H9 (cell line): ENCODE results near the gene CA12. TPM values are rescaled to one million over a fixed set of nuclear protein-coding genes. Genes with fewer than 3 reads are reported as not detected.

Experiments
- DNase-seq: peaks from one replicate; pipeline ENCODE4 v3.0.0-alpha.2; 2017
- H2AFZ ChIP-seq: one replicate; pipeline ENCODE4 v1.6.1; 2013; ENCODE audit warnings: mild to moderate bottlenecking, low read length, control low read depth, moderate library complexity
- H2AK5ac ChIP-seq: 2 replicates; pipeline ENCODE4 v1.6.1; 2013; ENCODE audit warnings: low read length, control low read depth, mixed read lengths; ENCODE audit not compliant: insufficient read length
- H2BK120ac ChIP-seq: one replicate; pipeline ENCODE4 v1.6.1; 2013; ENCODE audit warnings: low read depth, mild to moderate bottlenecking, low read length, control low read depth, inconsistent platforms; ENCODE audit not compliant: poor library complexity, severe bottlenecking
- H2BK12ac ChIP-seq: 2 replicates; pipeline ENCODE4 v1.6.1; 2013; ENCODE audit warnings: low read length, control low read depth, mixed read lengths, low read depth; ENCODE audit not compliant: insufficient read length
- H2BK15ac ChIP-seq: 2 replicates; pipeline ENCODE4 v1.6.1; 2013; ENCODE audit warnings: low read depth, low read length, control low read depth
- H2BK20ac ChIP-seq: one replicate; pipeline ENCODE4 v1.6.1; 2013; ENCODE audit warnings: low read depth, mild to moderate bottlenecking, low read length, control low read depth, inconsistent platforms; ENCODE audit not compliant: poor library complexity, severe bottlenecking
- H2BK5ac ChIP-seq: 2 replicates; pipeline ENCODE4 v1.6.1; 2013; ENCODE audit warnings: low read length, control low read depth, mixed read lengths; ENCODE audit not compliant: insufficient read length
- H3K14ac ChIP-seq: 2 replicates; pipeline ENCODE4 v1.6.1; 2013; ENCODE audit warnings: low read length, control low read depth; ENCODE audit not compliant: insufficient read depth
- H3K18ac ChIP-seq: 2 replicates; pipeline ENCODE4 v1.6.1; 2013; ENCODE audit warnings: low read depth, mild to moderate bottlenecking, mixed read lengths, low read length, control low read depth; ENCODE audit not compliant: insufficient read length
- H3K23ac ChIP-seq: 2 replicates; pipeline ENCODE4 v1.6.1; 2013; ENCODE audit warnings: low read length, control low read depth, mixed read lengths, low read depth; ENCODE audit not compliant: insufficient read length
- H3K23me2 ChIP-seq: 2 replicates; pipeline ENCODE4 v1.6.1; 2013; ENCODE audit warnings: low read depth, mild to moderate bottlenecking, mixed read lengths, low read length, control low read depth; ENCODE audit not compliant: insufficient read length, poor library complexity, severe bottlenecking
- H3K27ac ChIP-seq: 2 replicates; pipeline ENCODE4 v1.5.1; 2013; ENCODE audit warnings: low read length, control low read depth, mixed read lengths, low read depth; ENCODE audit not compliant: insufficient read length
- H3K27me3 ChIP-seq: 2 replicates; pipeline ENCODE4 v1.6.1; 2013; ENCODE audit warnings: low read length, control low read depth, inconsistent platforms; ENCODE audit not compliant: insufficient read depth
- H3K4ac ChIP-seq: 2 replicates; pipeline ENCODE4 v1.6.1; 2013; ENCODE audit warnings: low read depth, mild to moderate bottlenecking, control low read depth, inconsistent platforms, low read length, moderate library complexity
- H3K4me1 ChIP-seq: 2 replicates; pipeline ENCODE4 v1.6.1; 2013; ENCODE audit warnings: low read length, control low read depth, inconsistent platforms; ENCODE audit not compliant: insufficient read depth
- H3K4me2 ChIP-seq: 2 replicates; pipeline ENCODE4 v1.6.1; 2013; ENCODE audit warnings: low read length, control low read depth, mixed read lengths; ENCODE audit not compliant: insufficient read length, insufficient read depth
- H3K56ac ChIP-seq: 2 replicates; pipeline ENCODE4 v1.6.1; 2013; ENCODE audit warnings: low read depth, mild to moderate bottlenecking, mixed read lengths, low read length, control low read depth; ENCODE audit not compliant: insufficient read length
- H3K79me1 ChIP-seq: 2 replicates; pipeline ENCODE4 v1.6.1; 2013; ENCODE audit warnings: low read depth, mild to moderate bottlenecking, moderate library complexity, low read length, control low read depth, inconsistent platforms; ENCODE audit not compliant: insufficient read depth, poor library complexity, severe bottlenecking
- H3K79me2 ChIP-seq: 2 replicates; pipeline ENCODE4 v1.6.1; 2013; ENCODE audit warnings: low read length, control low read depth, inconsistent platforms; ENCODE audit not compliant: insufficient read depth
- H3K9ac ChIP-seq: 2 replicates; pipeline ENCODE4 v1.6.1; 2013; ENCODE audit warnings: low read length, control low read depth, mixed read lengths; ENCODE audit not compliant: insufficient read length; ENCODE audit errors: extremely low read depth
- H3K9me3 ChIP-seq: one replicate; pipeline ENCODE4 v1.6.1; 2013; ENCODE audit warnings: low read depth, low read length, inconsistent platforms; ENCODE audit not compliant: control insufficient read depth
- H3T11ph ChIP-seq: one replicate; pipeline ENCODE4 v1.6.1; 2013; ENCODE audit warnings: mild to moderate bottlenecking, low read length, control low read depth, inconsistent platforms
- H4K20me1 ChIP-seq: one replicate; pipeline ENCODE4 v1.6.1; 2013; ENCODE audit not compliant: control insufficient read depth, insufficient read length, insufficient read depth
- H4K5ac ChIP-seq: 2 replicates; pipeline ENCODE4 v1.6.1; 2013; ENCODE audit warnings: low read depth, mild to moderate bottlenecking, mixed read lengths, low read length, control low read depth; ENCODE audit not compliant: insufficient read length
- H4K8ac ChIP-seq: replicated peaks from 2 replicates; pipeline ENCODE4 v1.6.1; 2013; ENCODE audit warnings: low read length, control low read depth, mixed read lengths, low read depth; ENCODE audit not compliant: insufficient read length
- H4K91ac ChIP-seq: 2 replicates; pipeline ENCODE4 v1.6.1; 2013; ENCODE audit warnings: low read depth, mild to moderate bottlenecking, moderate library complexity, mixed read lengths, low read length, control low read depth; ENCODE audit not compliant: insufficient read length
- H3K27ac Mint-ChIP-seq, 3 experiments: 2 replicates in 2 of 3; 3 replicates in 1 of 3; pipeline ENCODE4 v1.8.0; 2020 to 2021; ENCODE audit warnings: mixed read lengths in 3 of 3, mild to moderate bottlenecking in 1 of 3, moderate library complexity in 1 of 3
- H3K27me3 Mint-ChIP-seq: 2 replicates; pipeline ENCODE4 v1.8.0; 2021; ENCODE audit warnings: low read depth, mild to moderate bottlenecking, moderate library complexity, mixed read lengths
- H3K36me3 Mint-ChIP-seq, 3 experiments: 2 replicates in 2 of 3; 3 replicates in 1 of 3; pipeline ENCODE4 v1.8.0; 2020 to 2021; ENCODE audit warnings: low read depth in 3 of 3, mixed read lengths in 3 of 3; ENCODE audit not compliant: insufficient read depth in 1 of 3
- H3K4me1 Mint-ChIP-seq, 2 experiments: 2 replicates each; pipeline ENCODE4 v1.8.0; 2020; ENCODE audit warnings: mixed read lengths in 2 of 2
- H3K4me3 Mint-ChIP-seq, 2 experiments: 2 replicates in 1 of 2; 3 replicates in 1 of 2; pipeline ENCODE4 v1.8.0; 2020 to 2021; ENCODE audit warnings: mild to moderate bottlenecking in 2 of 2, mixed read lengths in 2 of 2, moderate library complexity in 1 of 2
- H3K9me3 Mint-ChIP-seq, 2 experiments: 2 replicates in 1 of 2; 3 replicates in 1 of 2; pipeline ENCODE4 v1.8.0; 2020; ENCODE audit warnings: mild to moderate bottlenecking in 2 of 2, mixed read lengths in 2 of 2, moderate library complexity in 1 of 2
- CTCF ChIP-seq: fragments of 200-600 bp; sonication (generic); conservative IDR thresholded peaks from 3 replicates; pipeline ENCODE4 v1.8.0; 2021; ENCODE audit warnings: antibody characterized with exemption, mild to moderate bottlenecking
- WGBS: extraction: QIAGEN DNeasy Blood & Tissue Kit; methylation state at CpG from one replicate; pipeline ENCODE4 v1.1.7; 2013; ENCODE audit warnings: missing lambda C conversion rate, low lambda C conversion rate, mixed read lengths; ENCODE audit not compliant: insufficient read length; ENCODE audit errors: extremely low coverage; 5-methylcytosine and 5-hydroxymethylcytosine counted together
- total RNA-seq: library from RNA; stranded (reverse); gene quantifications from 2 replicates; pipeline ENCODE4 v1.2.1, GENCODE V29; 2021

CA12 gene
- total RNA-seq, 1 experiment from 2014 or later, result 0.68 TPM

GRCh38 chr15:63347074-63347857, 34.4 kb downstream of the CA12 start:
- H3K27me3 ChIP-seq, result no peaks in the 10 kb centered on the region
- H4K8ac ChIP-seq, result no peak overlapping the region
- no peak overlapping the region for H3K56ac ChIP-seq
- no peak overlapping the region for H3K4me3 Mint-ChIP-seq
- no peak overlapping the region for H3K23ac ChIP-seq
- DNase-seq, result no peak
- no peak overlapping the region for H2AK5ac ChIP-seq
- no peak overlapping the region for H2BK5ac ChIP-seq
- no peaks in the 10 kb centered on the region for H3K79me2 ChIP-seq
- H3K14ac ChIP-seq, result no peak overlapping the region
- no peak overlapping the region for H3K4me2 ChIP-seq
- no peaks in the 10 kb centered on the region for H3K9me3 ChIP-seq
- no peaks in the 10 kb centered on the region for H4K20me1 ChIP-seq
- H2BK15ac ChIP-seq, result no peak overlapping the region
- no peak overlapping the region for H2BK120ac ChIP-seq
- H3K4me1 Mint-ChIP-seq, result peaks cover 17 to 19% of the 10 kb centered on the region in 2 experiments
- no peaks in the 10 kb centered on the region for H3K79me1 ChIP-seq
- H3K4me1 ChIP-seq, result no peaks in the 10 kb centered on the region
- no peak for TF ChIP-seq CTCF
- peaks cover 2% of the 10 kb centered on the region; the same call in 1 of the 2 replicates for H3K27me3 Mint-ChIP-seq
- no peak overlapping the region for H3K9ac ChIP-seq
- H4K91ac ChIP-seq, result no peak overlapping the region
- no peaks in the 10 kb centered on the region for H3K23me2 ChIP-seq
- H4K5ac ChIP-seq, result no peak overlapping the region
- H2BK12ac ChIP-seq, result no peak overlapping the region
- WGBS, result no CpG with 5 or more reads among the region's 6 CpGs
- no peak overlapping the region for H2BK20ac ChIP-seq
- H3K4ac ChIP-seq, result no peak overlapping the region
- no peak overlapping the region for H3K27ac Mint-ChIP-seq
- no peak overlapping the region for H3K18ac ChIP-seq
- H3K9me3 Mint-ChIP-seq, result no peaks in the 10 kb centered on the region
- H3K27ac ChIP-seq, result no peak overlapping the region
- H3K36me3 Mint-ChIP-seq, result no peaks in the 10 kb centered on the region
- H3T11ph ChIP-seq, result no peak overlapping the region
- no peak overlapping the region for H2AFZ ChIP-seq
